Ascending aorta (tissue), 2 donors: Measurements from ENCODE around the gene MYL3. TPM values are rescaled to one million over a fixed set of nuclear protein-coding genes. Genes with fewer than 3 reads are reported as not detected.

ENCODE experiments used
- DNase-seq, 2 donors: peaks; one replicate each; pipeline ENCODE4 v3.0.0-alpha.2; 2019; ENCODE audit warnings: low spot score in 2 of 2
- H3K27ac ChIP-seq, 2 donors: fragments of 200-600 bp; sonication (generic); one replicate each; pipeline ENCODE4 v1.5.1; 2016 to 2017; ENCODE audit warnings: mild to moderate bottlenecking in 1 of 2
- H3K27me3 ChIP-seq: fragments of 200-600 bp; sonication (generic); one replicate; pipeline ENCODE4 v1.5.1; 2017
- H3K36me3 ChIP-seq, 2 donors: fragments of 200-600 bp; sonication (generic); one replicate each; pipeline ENCODE4 v1.5.1; 2016
- H3K4me1 ChIP-seq, 2 donors: fragments of 200-600 bp; sonication (generic); one replicate each; pipeline ENCODE4 v1.5.1; 2016 to 2017; ENCODE audit warnings: mild to moderate bottlenecking in 1 of 2
- H3K4me3 ChIP-seq, 2 donors: fragments of 200-600 bp; sonication (generic); one replicate each; pipeline ENCODE4 v1.5.1; 2016 to 2017; ENCODE audit warnings: mild to moderate bottlenecking in 1 of 2
- H3K9me3 ChIP-seq, 2 donors: fragments of 200-600 bp; sonication (generic); one replicate each; pipeline ENCODE4 v1.5.1; 2016
- CTCF ChIP-seq, 3 experiments: fragments of 200-600 bp in 2 of 3; fragments of 450-650 bp in 1 of 3; sonication (generic) in 2 of 3; IDR thresholded peaks; one replicate each; pipeline ENCODE4 v1.5.1; 2016 to 2019; ENCODE audit warnings: antibody characterized with exemption in 3 of 3, mild to moderate bottlenecking in 1 of 3, moderate library complexity in 1 of 3
- intact Hi-C: fragments of 100-400 bp; cut with DNase I; formaldehyde crosslinking; loops from one replicate; pipeline ENCODE4 v1.15.1; 2023
- total RNA-seq: library from RNA; depleted of rRNA; stranded (reverse); fragments of >200 nt; gene quantifications from one replicate; pipeline ENCODE4 v1.1.0, GENCODE V29; 2016

MYL3 gene
- total RNA-seq, 1 donor from 2014 or later = 3.6 TPM

DNA sequence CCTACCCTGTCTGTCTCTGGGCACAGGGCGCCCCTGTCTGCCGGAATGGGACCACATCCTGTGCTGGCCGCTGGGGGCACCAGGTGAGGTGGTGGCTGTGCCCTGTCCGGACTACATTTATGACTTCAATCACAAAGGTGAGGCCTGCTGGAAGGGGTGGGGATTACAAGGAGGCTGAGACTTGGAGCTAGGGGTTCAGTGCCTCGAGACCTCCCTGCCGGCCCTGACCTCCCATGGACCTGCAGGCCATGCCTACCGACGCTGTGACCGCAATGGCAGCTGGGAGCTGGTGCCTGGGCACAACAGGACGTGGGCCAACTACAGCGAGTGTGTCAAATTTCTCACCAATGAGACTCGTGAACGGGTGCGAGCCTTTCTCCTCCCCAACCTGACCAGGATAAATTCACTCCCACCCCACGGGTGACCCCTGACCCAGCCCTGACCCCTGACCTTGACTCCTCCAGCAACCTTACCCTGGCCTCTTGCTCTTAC lies 34.6 kb upstream of the MYL3 start:
- DNase-seq = no peak
- no peaks in the 10 kb centered on the region for H3K27me3 ChIP-seq
- peaks cover 0 to 28% of the 10 kb centered on the region in 2 donors for H3K4me1 ChIP-seq
- no peak overlapping the region for H3K4me3 ChIP-seq
- H3K36me3 ChIP-seq = no peaks in the 10 kb centered on the region
- TF ChIP-seq CTCF (IDR thresholded peaks at IDR 0.05) = no peak
- no peak overlapping the region for H3K27ac ChIP-seq
- H3K9me3 ChIP-seq = no peaks in the 10 kb centered on the region
- intact Hi-C loops = no loop called here

DNA sequence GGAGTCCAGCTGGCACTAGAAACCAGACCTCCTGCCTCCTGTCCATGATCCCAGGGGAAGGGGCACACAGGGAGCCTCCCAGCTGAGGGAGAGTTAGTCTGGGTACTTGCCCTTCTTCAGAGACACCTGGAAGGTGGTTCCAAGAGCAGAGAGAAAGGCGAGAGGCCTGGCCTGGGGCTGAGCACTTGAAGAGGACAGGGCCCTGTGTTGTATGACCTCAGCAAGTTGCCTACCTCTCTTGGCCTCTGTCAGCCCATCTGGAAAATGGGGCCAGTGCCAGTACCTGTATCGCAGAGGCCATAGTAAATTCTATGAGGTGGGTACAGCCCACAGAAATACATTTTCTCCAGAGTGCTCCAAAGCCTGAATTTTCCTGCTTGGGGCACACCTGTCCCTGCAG lies 33.8 kb upstream of the MYL3 start:
- intact Hi-C loops = no loop called here
- TF ChIP-seq CTCF (IDR thresholded peaks at IDR 0.05) = no peak

GRCh38 chr3:46896386-46896785 lies 33.1 kb upstream of the MYL3 start:
- peaks cover 0 to 39% of the 10 kb centered on the region in 2 donors for H3K4me1 ChIP-seq
- no peaks in the 10 kb centered on the region for H3K36me3 ChIP-seq
- DNase-seq = no peak
- intact Hi-C loops = no loop called here
- H3K9me3 ChIP-seq = no peaks in the 10 kb centered on the region
- no peak for TF ChIP-seq CTCF (IDR thresholded peaks at IDR 0.05)
- H3K27ac ChIP-seq = no peak overlapping the region
- no peak overlapping the region for H3K4me3 ChIP-seq
- H3K27me3 ChIP-seq = no peaks in the 10 kb centered on the region

More for the DNA sequence above, 33.8 kb upstream of the MYL3 start:
- DNase-seq = no peak
- Histone ChIP-seq H3K4me1 (peaks cover 0 to 35% of the 10 kb centered on the region in 2 donors), H3K27ac (no peak overlapping the region), H3K9me3 (no peaks in the 10 kb centered on the region), H3K27me3 (no peaks in the 10 kb centered on the region), H3K4me3 (no peak overlapping the region), H3K36me3 (no peaks in the 10 kb centered on the region)

DNA sequence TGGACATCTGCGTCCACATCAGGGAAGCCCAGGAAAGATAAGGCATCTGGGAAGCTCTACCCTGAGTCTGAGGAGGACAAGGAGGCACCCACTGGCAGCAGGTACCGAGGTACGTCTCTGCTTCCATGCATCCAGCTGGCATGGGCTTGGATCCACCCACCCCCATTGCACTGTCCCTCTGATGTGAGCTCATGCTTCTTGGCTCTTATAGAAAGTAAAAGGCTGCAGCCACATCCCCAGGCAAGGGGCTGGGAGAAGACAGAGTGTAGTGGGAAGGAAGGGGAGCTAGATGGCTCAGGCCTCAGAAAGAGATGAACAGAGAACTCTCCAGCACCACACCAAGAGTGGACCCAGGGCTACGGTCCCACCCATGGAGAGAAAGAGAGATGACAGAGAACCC lies 32.5 kb upstream of the MYL3 start:
- intact Hi-C loops = loop anchor here (1.0 kb wide), 2 partner anchors 28 to 190 kb away; no protein-coding TSS in a partner anchor

GRCh38 chr3:46895204-46895660 lies 32.0 kb upstream of the MYL3 start:
- H3K4me1 ChIP-seq = peaks cover 0 to 39% of the 10 kb centered on the region in 2 donors
- intact Hi-C loops = loop anchor here (1.0 kb wide), 2 partner anchors 28 to 190 kb away; no protein-coding TSS in a partner anchor
- no peak for DNase-seq
- no peak overlapping the region for H3K27ac ChIP-seq
- TF ChIP-seq CTCF (IDR thresholded peaks at IDR 0.05) = peak; percentile 77 to 90 (median 82)
- no peaks in the 10 kb centered on the region for H3K36me3 ChIP-seq
- H3K9me3 ChIP-seq = no peaks in the 10 kb centered on the region
- H3K4me3 ChIP-seq = no peak overlapping the region
- H3K27me3 ChIP-seq = no peaks in the 10 kb centered on the region

More for the DNA sequence above, 32.5 kb upstream of the MYL3 start:
- Histone ChIP-seq H3K27me3 (no peaks in the 10 kb centered on the region), H3K4me1 (peaks cover 0 to 39% of the 10 kb centered on the region in 2 donors), H3K36me3 (no peaks in the 10 kb centered on the region), H3K4me3 (no peak overlapping the region), H3K9me3 (no peaks in the 10 kb centered on the region), H3K27ac (no peak overlapping the region)
- TF ChIP-seq CTCF (IDR thresholded peaks at IDR 0.05) = no peak
- DNase-seq = no peak

- Histone ChIP-seq H3K27me3 (no peaks in the 10 kb centered on the region), H3K4me3 (no peak overlapping the region), H3K4me1 (peaks cover 0 to 30% of the 10 kb centered on the region in 2 donors), H3K27ac (no peak overlapping the region), H3K36me3 (no peaks in the 10 kb centered on the region), H3K9me3 (no peaks in the 10 kb centered on the region)
- intact Hi-C loops = no loop called here
- no peak for DNase-seq
- no peak for TF ChIP-seq CTCF (IDR thresholded peaks at IDR 0.05)
Measured at GRCh38 chr3:46894256-46894655, 31.0 kb upstream of the MYL3 start.
